ENCODE data around the gene SLC44A2.

DNA sequence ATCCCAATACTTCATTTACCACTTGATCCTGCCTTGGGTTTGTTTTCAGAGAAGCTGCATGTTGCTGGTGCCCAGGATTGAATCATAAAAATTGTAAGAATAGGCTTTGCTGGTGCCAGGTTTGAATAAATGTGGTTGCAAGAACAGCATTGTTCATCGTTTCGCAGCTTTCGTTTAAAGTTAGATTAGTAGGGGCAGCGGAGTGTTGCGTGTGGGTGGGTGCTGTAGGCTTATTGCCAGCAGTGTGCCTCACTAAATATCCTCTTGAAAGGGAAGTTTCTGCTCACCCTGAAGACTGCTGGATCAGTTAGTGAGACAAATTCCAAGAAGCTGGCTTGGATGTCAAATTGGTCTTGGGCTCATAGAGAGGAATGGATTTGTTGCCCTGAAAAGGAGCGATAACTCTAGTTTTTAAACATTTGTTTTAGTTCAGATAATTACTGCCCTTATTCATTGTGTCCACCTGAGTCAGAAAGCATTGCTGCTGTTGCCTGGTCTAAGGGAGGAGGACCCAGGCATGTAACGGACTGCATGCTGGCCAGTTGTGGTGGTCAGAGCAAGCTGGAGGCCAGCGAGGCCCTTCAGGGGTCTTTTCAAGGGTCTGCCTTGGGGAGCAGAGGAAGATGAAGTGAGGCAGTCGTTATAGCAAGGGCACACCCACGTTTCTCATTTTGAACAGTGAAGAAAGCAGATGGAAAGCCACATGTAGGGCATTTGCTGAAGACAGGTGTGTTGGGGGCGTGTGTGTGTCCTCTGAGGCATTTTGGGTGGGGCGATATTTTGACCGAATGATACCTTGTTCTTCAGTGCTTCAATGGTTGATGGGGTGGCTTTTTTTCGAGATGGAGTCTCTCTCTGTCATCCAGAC lies 37.3 kb downstream of the SLC44A2 start:
- TF ChIP-seq, protein P1, sequence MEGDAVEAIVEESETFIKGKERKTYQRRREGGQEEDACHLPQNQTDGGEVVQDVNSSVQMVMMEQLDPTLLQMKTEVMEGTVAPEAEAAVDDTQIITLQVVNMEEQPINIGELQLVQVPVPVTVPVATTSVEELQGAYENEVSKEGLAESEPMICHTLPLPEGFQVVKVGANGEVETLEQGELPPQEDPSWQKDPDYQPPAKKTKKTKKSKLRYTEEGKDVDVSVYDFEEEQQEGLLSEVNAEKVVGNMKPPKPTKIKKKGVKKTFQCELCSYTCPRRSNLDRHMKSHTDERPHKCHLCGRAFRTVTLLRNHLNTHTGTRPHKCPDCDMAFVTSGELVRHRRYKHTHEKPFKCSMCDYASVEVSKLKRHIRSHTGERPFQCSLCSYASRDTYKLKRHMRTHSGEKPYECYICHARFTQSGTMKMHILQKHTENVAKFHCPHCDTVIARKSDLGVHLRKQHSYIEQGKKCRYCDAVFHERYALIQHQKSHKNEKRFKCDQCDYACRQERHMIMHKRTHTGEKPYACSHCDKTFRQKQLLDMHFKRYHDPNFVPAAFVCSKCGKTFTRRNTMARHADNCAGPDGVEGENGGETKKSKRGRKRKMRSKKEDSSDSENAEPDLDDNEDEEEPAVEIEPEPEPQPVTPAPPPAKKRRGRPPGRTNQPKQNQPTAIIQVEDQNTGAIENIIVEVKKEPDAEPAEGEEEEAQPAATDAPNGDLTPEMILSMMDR (IDR thresholded peaks at IDR 0.05) = no peak
- no peak for TF ChIP-seq POLR2A (IDR thresholded peaks at IDR 0.05)
